H9 (cell line): Measurements from ENCODE around the gene ETV6. TPM values are rescaled to one million over a fixed set of nuclear protein-coding genes. Genes with fewer than 3 reads are reported as not detected.

Experiments
- DNase-seq: peaks from one replicate; pipeline ENCODE4 v3.0.0-alpha.2; 2017
- H2AFZ ChIP-seq: one replicate; pipeline ENCODE4 v1.6.1; 2013; ENCODE audit warnings: mild to moderate bottlenecking, low read length, control low read depth, moderate library complexity
- H2AK5ac ChIP-seq: 2 replicates; pipeline ENCODE4 v1.6.1; 2013; ENCODE audit warnings: low read length, control low read depth, mixed read lengths; ENCODE audit not compliant: insufficient read length
- H2BK120ac ChIP-seq: one replicate; pipeline ENCODE4 v1.6.1; 2013; ENCODE audit warnings: low read depth, mild to moderate bottlenecking, low read length, control low read depth, inconsistent platforms; ENCODE audit not compliant: poor library complexity, severe bottlenecking
- H2BK12ac ChIP-seq: 2 replicates; pipeline ENCODE4 v1.6.1; 2013; ENCODE audit warnings: low read length, control low read depth, mixed read lengths, low read depth; ENCODE audit not compliant: insufficient read length
- H2BK15ac ChIP-seq: 2 replicates; pipeline ENCODE4 v1.6.1; 2013; ENCODE audit warnings: low read depth, low read length, control low read depth
- H2BK20ac ChIP-seq: one replicate; pipeline ENCODE4 v1.6.1; 2013; ENCODE audit warnings: low read depth, mild to moderate bottlenecking, low read length, control low read depth, inconsistent platforms; ENCODE audit not compliant: poor library complexity, severe bottlenecking
- H2BK5ac ChIP-seq: 2 replicates; pipeline ENCODE4 v1.6.1; 2013; ENCODE audit warnings: low read length, control low read depth, mixed read lengths; ENCODE audit not compliant: insufficient read length
- H3K14ac ChIP-seq: 2 replicates; pipeline ENCODE4 v1.6.1; 2013; ENCODE audit warnings: low read length, control low read depth; ENCODE audit not compliant: insufficient read depth
- H3K18ac ChIP-seq: 2 replicates; pipeline ENCODE4 v1.6.1; 2013; ENCODE audit warnings: low read depth, mild to moderate bottlenecking, mixed read lengths, low read length, control low read depth; ENCODE audit not compliant: insufficient read length
- H3K23ac ChIP-seq: 2 replicates; pipeline ENCODE4 v1.6.1; 2013; ENCODE audit warnings: low read length, control low read depth, mixed read lengths, low read depth; ENCODE audit not compliant: insufficient read length
- H3K23me2 ChIP-seq: 2 replicates; pipeline ENCODE4 v1.6.1; 2013; ENCODE audit warnings: low read depth, mild to moderate bottlenecking, mixed read lengths, low read length, control low read depth; ENCODE audit not compliant: insufficient read length, poor library complexity, severe bottlenecking
- H3K27ac ChIP-seq: 2 replicates; pipeline ENCODE4 v1.5.1; 2013; ENCODE audit warnings: low read length, control low read depth, mixed read lengths, low read depth; ENCODE audit not compliant: insufficient read length
- H3K27me3 ChIP-seq: 2 replicates; pipeline ENCODE4 v1.6.1; 2013; ENCODE audit warnings: low read length, control low read depth, inconsistent platforms; ENCODE audit not compliant: insufficient read depth
- H3K4ac ChIP-seq: 2 replicates; pipeline ENCODE4 v1.6.1; 2013; ENCODE audit warnings: low read depth, mild to moderate bottlenecking, control low read depth, inconsistent platforms, low read length, moderate library complexity
- H3K4me1 ChIP-seq: 2 replicates; pipeline ENCODE4 v1.6.1; 2013; ENCODE audit warnings: low read length, control low read depth, inconsistent platforms; ENCODE audit not compliant: insufficient read depth
- H3K4me2 ChIP-seq: 2 replicates; pipeline ENCODE4 v1.6.1; 2013; ENCODE audit warnings: low read length, control low read depth, mixed read lengths; ENCODE audit not compliant: insufficient read length, insufficient read depth
- H3K56ac ChIP-seq: 2 replicates; pipeline ENCODE4 v1.6.1; 2013; ENCODE audit warnings: low read depth, mild to moderate bottlenecking, mixed read lengths, low read length, control low read depth; ENCODE audit not compliant: insufficient read length
- H3K79me1 ChIP-seq: 2 replicates; pipeline ENCODE4 v1.6.1; 2013; ENCODE audit warnings: low read depth, mild to moderate bottlenecking, moderate library complexity, low read length, control low read depth, inconsistent platforms; ENCODE audit not compliant: insufficient read depth, poor library complexity, severe bottlenecking
- H3K79me2 ChIP-seq: 2 replicates; pipeline ENCODE4 v1.6.1; 2013; ENCODE audit warnings: low read length, control low read depth, inconsistent platforms; ENCODE audit not compliant: insufficient read depth
- H3K9ac ChIP-seq: 2 replicates; pipeline ENCODE4 v1.6.1; 2013; ENCODE audit warnings: low read length, control low read depth, mixed read lengths; ENCODE audit not compliant: insufficient read length; ENCODE audit errors: extremely low read depth
- H3K9me3 ChIP-seq: one replicate; pipeline ENCODE4 v1.6.1; 2013; ENCODE audit warnings: low read depth, low read length, inconsistent platforms; ENCODE audit not compliant: control insufficient read depth
- H3T11ph ChIP-seq: one replicate; pipeline ENCODE4 v1.6.1; 2013; ENCODE audit warnings: mild to moderate bottlenecking, low read length, control low read depth, inconsistent platforms
- H4K20me1 ChIP-seq: one replicate; pipeline ENCODE4 v1.6.1; 2013; ENCODE audit not compliant: control insufficient read depth, insufficient read length, insufficient read depth
- H4K5ac ChIP-seq: 2 replicates; pipeline ENCODE4 v1.6.1; 2013; ENCODE audit warnings: low read depth, mild to moderate bottlenecking, mixed read lengths, low read length, control low read depth; ENCODE audit not compliant: insufficient read length
- H4K8ac ChIP-seq: replicated peaks from 2 replicates; pipeline ENCODE4 v1.6.1; 2013; ENCODE audit warnings: low read length, control low read depth, mixed read lengths, low read depth; ENCODE audit not compliant: insufficient read length
- H4K91ac ChIP-seq: 2 replicates; pipeline ENCODE4 v1.6.1; 2013; ENCODE audit warnings: low read depth, mild to moderate bottlenecking, moderate library complexity, mixed read lengths, low read length, control low read depth; ENCODE audit not compliant: insufficient read length
- H3K27ac Mint-ChIP-seq, 3 experiments: 2 replicates in 2 of 3; 3 replicates in 1 of 3; pipeline ENCODE4 v1.8.0; 2020 to 2021; ENCODE audit warnings: mixed read lengths in 3 of 3, mild to moderate bottlenecking in 1 of 3, moderate library complexity in 1 of 3
- H3K27me3 Mint-ChIP-seq: 2 replicates; pipeline ENCODE4 v1.8.0; 2021; ENCODE audit warnings: low read depth, mild to moderate bottlenecking, moderate library complexity, mixed read lengths
- H3K36me3 Mint-ChIP-seq, 3 experiments: 2 replicates in 2 of 3; 3 replicates in 1 of 3; pipeline ENCODE4 v1.8.0; 2020 to 2021; ENCODE audit warnings: low read depth in 3 of 3, mixed read lengths in 3 of 3; ENCODE audit not compliant: insufficient read depth in 1 of 3
- H3K4me1 Mint-ChIP-seq, 2 experiments: 2 replicates each; pipeline ENCODE4 v1.8.0; 2020; ENCODE audit warnings: mixed read lengths in 2 of 2
- H3K4me3 Mint-ChIP-seq, 2 experiments: 2 replicates in 1 of 2; 3 replicates in 1 of 2; pipeline ENCODE4 v1.8.0; 2020 to 2021; ENCODE audit warnings: mild to moderate bottlenecking in 2 of 2, mixed read lengths in 2 of 2, moderate library complexity in 1 of 2
- H3K9me3 Mint-ChIP-seq, 2 experiments: 2 replicates in 1 of 2; 3 replicates in 1 of 2; pipeline ENCODE4 v1.8.0; 2020; ENCODE audit warnings: mild to moderate bottlenecking in 2 of 2, mixed read lengths in 2 of 2, moderate library complexity in 1 of 2
- WGBS: extraction: QIAGEN DNeasy Blood & Tissue Kit; methylation state at CpG from one replicate; pipeline ENCODE4 v1.1.7; 2013; ENCODE audit warnings: missing lambda C conversion rate, low lambda C conversion rate, mixed read lengths; ENCODE audit not compliant: insufficient read length; ENCODE audit errors: extremely low coverage; 5-methylcytosine and 5-hydroxymethylcytosine counted together
- total RNA-seq: library from RNA; stranded (reverse); gene quantifications from 2 replicates; pipeline ENCODE4 v1.2.1, GENCODE V29; 2021
- TF ChIP-seq, protein P1 (sequence below): fragments of 200-600 bp; sonication (generic); conservative IDR thresholded peaks from 3 replicates; pipeline ENCODE4 v1.8.0; 2021; ENCODE audit warnings: antibody characterized with exemption, mild to moderate bottlenecking

Gene ETV6
- total RNA-seq, 1 experiment from 2014 or later: 28.7 TPM

DNA sequence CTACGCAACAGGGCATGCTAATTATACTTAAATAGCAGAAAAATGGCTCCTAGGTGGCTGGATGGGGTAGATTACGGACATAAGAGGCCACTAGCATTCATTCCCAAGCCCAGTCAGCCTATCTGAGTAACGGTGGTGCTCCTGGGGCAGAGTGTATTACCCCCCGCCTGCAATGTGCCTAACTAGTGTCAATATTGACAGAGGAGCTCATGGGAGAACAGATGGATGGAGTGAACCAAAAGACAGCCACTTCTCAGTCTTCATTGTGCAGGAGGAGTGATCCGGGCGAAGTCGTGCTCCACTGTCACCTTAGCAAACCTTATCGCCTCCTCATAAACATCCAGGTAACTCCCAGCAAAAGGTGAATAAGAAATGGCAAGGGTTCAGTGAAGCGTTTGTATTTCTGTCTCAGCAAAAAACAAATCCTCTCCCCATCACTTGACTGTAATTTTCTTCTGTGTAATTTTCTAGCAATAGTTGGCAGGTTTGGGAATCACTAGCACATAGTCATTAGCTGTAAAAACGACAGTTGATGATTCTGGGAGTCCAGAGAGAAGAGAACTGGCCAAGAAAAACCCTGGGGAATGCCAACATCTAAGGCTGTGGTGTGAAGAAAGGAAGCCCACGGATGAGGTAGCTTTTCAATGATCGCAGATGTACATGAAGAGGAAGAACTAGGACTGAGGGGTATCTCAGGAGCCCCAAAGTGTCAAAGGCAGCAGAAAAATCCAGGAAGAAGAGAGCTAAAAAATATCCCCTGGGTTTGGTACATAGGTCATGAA is 294.6 kb downstream of the ETV6 start:
- no peaks in the 10 kb centered on the region for H3K79me1 ChIP-seq
- TF ChIP-seq, protein P1, sequence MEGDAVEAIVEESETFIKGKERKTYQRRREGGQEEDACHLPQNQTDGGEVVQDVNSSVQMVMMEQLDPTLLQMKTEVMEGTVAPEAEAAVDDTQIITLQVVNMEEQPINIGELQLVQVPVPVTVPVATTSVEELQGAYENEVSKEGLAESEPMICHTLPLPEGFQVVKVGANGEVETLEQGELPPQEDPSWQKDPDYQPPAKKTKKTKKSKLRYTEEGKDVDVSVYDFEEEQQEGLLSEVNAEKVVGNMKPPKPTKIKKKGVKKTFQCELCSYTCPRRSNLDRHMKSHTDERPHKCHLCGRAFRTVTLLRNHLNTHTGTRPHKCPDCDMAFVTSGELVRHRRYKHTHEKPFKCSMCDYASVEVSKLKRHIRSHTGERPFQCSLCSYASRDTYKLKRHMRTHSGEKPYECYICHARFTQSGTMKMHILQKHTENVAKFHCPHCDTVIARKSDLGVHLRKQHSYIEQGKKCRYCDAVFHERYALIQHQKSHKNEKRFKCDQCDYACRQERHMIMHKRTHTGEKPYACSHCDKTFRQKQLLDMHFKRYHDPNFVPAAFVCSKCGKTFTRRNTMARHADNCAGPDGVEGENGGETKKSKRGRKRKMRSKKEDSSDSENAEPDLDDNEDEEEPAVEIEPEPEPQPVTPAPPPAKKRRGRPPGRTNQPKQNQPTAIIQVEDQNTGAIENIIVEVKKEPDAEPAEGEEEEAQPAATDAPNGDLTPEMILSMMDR: no peak
- H3K14ac ChIP-seq: no peak overlapping the region
- no peaks in the 10 kb centered on the region for H3K9me3 ChIP-seq
- peaks cover 2% of the 10 kb centered on the region; the same call in 1 of the 2 replicates for H3K27me3 Mint-ChIP-seq
- no peak overlapping the region for H3K4me3 Mint-ChIP-seq
- H3K9me3 Mint-ChIP-seq: peaks cover 8 to 15% of the 10 kb centered on the region in 2 experiments
- no peak overlapping the region for H3K56ac ChIP-seq
- peaks cover 0 to 9% (median 3%) of the 10 kb centered on the region in 3 experiments; a peak in 3 of 7 replicates for H3K36me3 Mint-ChIP-seq
- no peak overlapping the region for H3K27ac Mint-ChIP-seq
- no peak overlapping the region for H2BK5ac ChIP-seq
- H3T11ph ChIP-seq: no peak overlapping the region
- H3K23me2 ChIP-seq: no peaks in the 10 kb centered on the region
- H3K18ac ChIP-seq: no peak overlapping the region
- H3K27me3 ChIP-seq: no peaks in the 10 kb centered on the region
- H4K8ac ChIP-seq: no peak overlapping the region
- H2BK20ac ChIP-seq: no peak overlapping the region
- no CpG with 5 or more reads among the region's 12 CpGs for WGBS
- no peak overlapping the region for H3K4ac ChIP-seq
- no peak overlapping the region for H2BK120ac ChIP-seq
- no peak overlapping the region for H3K27ac ChIP-seq
- DNase-seq: no peak
- no peak overlapping the region for H2BK15ac ChIP-seq
- no peaks in the 10 kb centered on the region for H3K79me2 ChIP-seq
- H3K23ac ChIP-seq: no peak overlapping the region
- H4K20me1 ChIP-seq: no peaks in the 10 kb centered on the region
- no peak overlapping the region for H3K9ac ChIP-seq
- H3K4me2 ChIP-seq: no peak overlapping the region
- no peak overlapping the region for H2AFZ ChIP-seq
- H2AK5ac ChIP-seq: no peak overlapping the region
- H2BK12ac ChIP-seq: no peak overlapping the region
- H3K4me1 ChIP-seq: no peaks in the 10 kb centered on the region
- peaks cover 0 to 2% of the 10 kb centered on the region in 2 experiments; a peak in 3 of 4 replicates for H3K4me1 Mint-ChIP-seq
- no peak overlapping the region for H4K5ac ChIP-seq
- no peak overlapping the region for H4K91ac ChIP-seq
